Right ventricle myocardium inferior (tissue), 1 donor: ENCODE measurements around the gene ACAP1. TPM values are rescaled to one million over a fixed set of nuclear protein-coding genes. Genes with fewer than 3 reads are reported as not detected.

ENCODE experiments used
- ATAC-seq: fragments of 200-7000 bp; cut with Tn5 transposase; one replicate; pipeline ENCODE4 v1.9.1; 2020; ENCODE audit warnings: mild to moderate bottlenecking, moderate library complexity
- DNase-seq: peaks from one replicate; pipeline ENCODE4 v3.0.0; 2021; ENCODE audit errors: missing footprints
- intact Hi-C: fragments of 100-400 bp; cut with DNase I; formaldehyde crosslinking; loops from one replicate; pipeline ENCODE4 v1.11.0; 2022
- total RNA-seq: library from RNA; stranded (reverse); fragmentation: NEBNext Ultra II Directional; extraction: Animal tissue kit (Norgen Biotek cat#: 25700); gene quantifications from one replicate; pipeline ENCODE4 v1.2.1, GENCODE V29; 2021
- donor health status: DM: no; HTN: yes; CAD: no; lungs with severe emphysema.

ACAP1 gene
- total RNA-seq, 1 donor from 2014 or later: 14.0 TPM

DNA sequence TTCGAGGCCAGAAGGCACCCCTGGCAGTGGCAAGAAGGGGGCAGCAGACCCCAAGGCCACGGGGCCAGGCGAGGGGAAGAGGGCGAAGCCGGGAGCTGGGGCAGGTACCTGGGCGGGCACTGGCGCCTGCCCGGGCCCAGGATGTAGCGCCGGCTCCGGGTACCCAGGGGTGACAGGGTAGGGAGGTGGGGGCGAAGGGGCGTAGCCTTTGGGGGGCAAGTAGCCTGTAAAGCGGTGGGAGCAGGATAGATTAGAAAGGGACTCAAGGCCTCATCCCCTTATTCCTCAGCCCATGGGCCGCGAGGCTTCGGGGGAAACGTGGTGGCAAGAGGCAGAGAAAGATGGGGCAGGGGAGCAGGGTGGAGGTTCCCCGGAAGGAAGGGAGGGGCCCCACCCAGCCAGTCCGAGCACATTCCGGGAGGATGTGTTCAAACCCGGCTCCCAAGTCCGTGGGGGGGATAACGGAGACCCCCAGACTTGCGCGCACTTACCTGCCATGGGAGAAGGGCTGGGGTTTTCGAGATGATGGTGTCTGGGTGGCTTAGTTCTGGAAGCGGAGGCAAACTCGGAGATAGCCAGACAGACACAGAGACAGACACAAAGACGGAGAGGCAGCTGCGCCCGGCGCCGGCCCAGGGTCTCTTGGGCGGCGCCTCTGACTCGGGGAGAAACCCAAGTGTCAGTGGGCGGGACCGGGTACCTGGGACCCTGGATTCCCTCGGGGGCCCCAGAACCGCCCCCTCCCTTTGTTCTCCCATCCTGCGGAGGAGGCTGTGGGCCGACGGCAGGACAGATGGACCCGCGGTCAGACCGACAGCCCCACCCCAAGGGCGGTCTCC lies 57.5 kb downstream of the ACAP1 start:
- ATAC-seq: peak; percentile 15
- intact Hi-C loops: loop anchor here (2.0 to 5.0 kb wide), 3 partner anchors 43 to 178 kb away; partner anchors contain the start of gene GPS2

GRCh38 chr17:7394452-7395191 lies 58.3 kb downstream of the ACAP1 start, which contains the start of gene PLSCR3:
Gene PLSCR3, minus strand, starts transcription at chr17:7394525. Its CDS starts 415 bp downstream, at chr17:7394110.
- peak; percentile 94 for ATAC-seq
- intact Hi-C loops: loop anchor here (2.0 to 5.0 kb wide), 3 partner anchors 44 to 178 kb away; partner anchors contain the start of gene GPS2
- peak; percentile 94 for DNase-seq

More for the DNA sequence above, 57.5 kb downstream of the ACAP1 start:
- peak; percentile 78 for DNase-seq

DNA sequence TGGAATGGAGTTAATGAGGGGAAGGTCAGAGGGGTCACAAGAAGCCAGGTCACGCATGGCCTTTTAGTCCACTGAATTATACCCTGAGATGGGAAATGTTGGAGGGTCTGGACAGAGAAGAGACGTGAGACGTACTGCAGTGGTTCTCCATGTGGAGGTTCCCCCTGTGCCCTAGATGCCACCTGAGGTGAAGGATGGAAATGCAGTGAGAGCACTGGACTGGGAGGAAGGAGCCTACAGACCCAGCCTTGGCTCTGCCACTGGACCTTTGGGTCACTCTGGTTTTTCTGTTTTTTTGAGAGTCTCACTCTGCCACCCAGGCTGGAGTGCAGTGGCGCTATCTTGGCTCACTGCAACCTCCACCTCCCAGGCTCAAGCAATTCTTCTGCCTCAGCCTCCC lies 59.8 kb downstream of the ACAP1 start:
- DNase-seq (no peak), ATAC-seq (no peak)
- intact Hi-C loops: no loop called here

- intact Hi-C loops: no loop called here
- ATAC-seq: no peak
- no peak for DNase-seq
These were observed 62.3 kb downstream of the ACAP1 start for GRCh38 chr17:7398612-7399011.

Other genes with a start within 250 kb of the ACAP1 start
- 0.46 TPM for gene ASGR2, start 221.7 kb upstream of the ACAP1 start, total RNA-seq
- 0.43 TPM for gene ASGR1, start 157.2 kb upstream of the ACAP1 start, total RNA-seq
- 20.6 TPM for gene DLG4, start 116.7 kb upstream of the ACAP1 start, total RNA-seq
- gene ACADVL, start 116.6 kb upstream of the ACAP1 start, total RNA-seq: 2,192 TPM
- gene DVL2, start 102.0 kb upstream of the ACAP1 start, total RNA-seq: 20.0 TPM
- gene PHF23, start 97.1 kb upstream of the ACAP1 start, total RNA-seq: 23.3 TPM
- 444 TPM for gene GABARAP, start 94.1 kb upstream of the ACAP1 start, total RNA-seq
- 114 TPM for gene CTDNEP1, start 84.8 kb upstream of the ACAP1 start, total RNA-seq
- 72.7 TPM for gene ELP5, start 84.3 kb upstream of the ACAP1 start, total RNA-seq
- gene CLDN7, start 74.1 kb upstream of the ACAP1 start, total RNA-seq: 1.2 TPM
- 119 TPM for gene SLC2A4, start 54.8 kb upstream of the ACAP1 start, total RNA-seq
- 0.81 TPM for gene YBX2, start 41.9 kb upstream of the ACAP1 start, total RNA-seq
- 326 TPM for gene EIF5A, start 28.9 kb upstream of the ACAP1 start, total RNA-seq
- 70.3 TPM for gene GPS2, start 21.2 kb upstream of the ACAP1 start, total RNA-seq
- 30.8 TPM for gene NEURL4, start 7.2 kb upstream of the ACAP1 start, total RNA-seq
- gene KCTD11, start 15.6 kb downstream of the ACAP1 start, total RNA-seq: 4.7 TPM
- not detected for gene TMEM95, start 18.6 kb downstream of the ACAP1 start, total RNA-seq
- 2.6 TPM for gene TNK1, start 44.6 kb downstream of the ACAP1 start, total RNA-seq
- 18.4 TPM for gene PLSCR3, start 58.0 kb downstream of the ACAP1 start, total RNA-seq
- 64.0 TPM for gene TMEM256, start 67.6 kb downstream of the ACAP1 start, total RNA-seq
- 7.0 TPM for gene NLGN2, start 71.3 kb downstream of the ACAP1 start, total RNA-seq
- gene SPEM1, start 83.8 kb downstream of the ACAP1 start, total RNA-seq: not detected
- gene SPEM2, start 89.1 kb downstream of the ACAP1 start, total RNA-seq: not detected
- gene SPEM3, start 92.3 kb downstream of the ACAP1 start, total RNA-seq: not detected
- 2.7 TPM for gene TMEM102, start 98.9 kb downstream of the ACAP1 start, total RNA-seq
- 11.7 TPM for gene FGF11, start 103.0 kb downstream of the ACAP1 start, total RNA-seq
- 11.8 TPM for gene CHRNB1, start 108.5 kb downstream of the ACAP1 start, total RNA-seq
- gene ZBTB4, start 143.1 kb downstream of the ACAP1 start, total RNA-seq: 62.1 TPM
- not detected for gene SLC35G6, start 144.9 kb downstream of the ACAP1 start, total RNA-seq
- gene POLR2A, start 147.8 kb downstream of the ACAP1 start, total RNA-seq: 36.4 TPM
- 41.7 TPM for gene TNFSF12, start 212.5 kb downstream of the ACAP1 start, total RNA-seq
- 13.5 TPM for gene TNFSF13, start 222.2 kb downstream of the ACAP1 start, total RNA-seq
- gene SENP3, start 225.4 kb downstream of the ACAP1 start, total RNA-seq: 33.0 TPM
- gene CD68, start 243.1 kb downstream of the ACAP1 start, total RNA-seq: 40.4 TPM
- gene MPDU1, start 247.3 kb downstream of the ACAP1 start, total RNA-seq: 32.0 TPM